ENCODE data around the gene CCL22.

GRCh38 chr16:57392694-57393093 lies 34.1 kb downstream of the CCL22 start:
- TF ChIP-seq EZH2 (IDR thresholded peaks at IDR 0.05) = no peak
- TF ChIP-seq CTCF (IDR thresholded peaks at IDR 0.05 in 2 of 3, conservative IDR thresholded peaks at IDR 0.05 in 1 of 3; ENCODE audit: borderline replicate concordance in 1 of 3, insufficient read depth in 1 of 3, low read depth in 2 of 3, low read length in 2 of 3) = no peak
- no peak for TF ChIP-seq SRF (IDR thresholded peaks at IDR 0.05; ENCODE audit: low read depth)
- no peak for TF ChIP-seq POLR2AphosphoS5 (IDR thresholded peaks at IDR 0.05; ENCODE audit: low read depth, low read length)
- no peak for TF ChIP-seq POLR2A (IDR thresholded peaks at IDR 0.05; ENCODE audit: borderline replicate concordance, extremely low read depth, insufficient read depth, insufficient read length)
- no peak for TF ChIP-seq YY1 (IDR thresholded peaks at IDR 0.05; ENCODE audit: extremely low read depth, insufficient replicate concordance, low read depth, low read length)
- TF ChIP-seq SIN3A (IDR thresholded peaks at IDR 0.05; ENCODE audit: low read depth) = no peak
- TF ChIP-seq ZFX (IDR thresholded peaks at IDR 0.05) = no peak
